ENCODE results near the gene CMYA5.

DNA sequence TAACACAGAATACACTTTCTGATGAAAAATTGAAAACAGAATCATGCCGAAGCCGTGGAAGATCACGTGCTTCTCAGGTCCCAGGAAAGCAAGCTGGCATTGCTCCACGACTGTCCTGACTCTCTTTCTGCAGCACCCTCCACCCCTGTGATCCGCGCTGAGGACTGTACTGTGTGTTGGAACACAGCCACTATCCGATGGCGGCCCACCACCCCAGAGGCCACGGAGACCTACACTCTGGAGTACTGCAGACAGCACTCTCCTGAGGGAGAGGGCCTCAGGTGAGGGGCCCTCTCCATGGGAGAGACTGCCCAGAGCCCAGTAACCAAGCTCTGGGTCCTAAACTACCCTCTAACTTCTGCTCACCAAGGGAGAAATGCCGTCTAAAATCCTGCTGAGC lies 73.3 kb downstream of the CMYA5 start:
- TF ChIP-seq, protein P1, sequence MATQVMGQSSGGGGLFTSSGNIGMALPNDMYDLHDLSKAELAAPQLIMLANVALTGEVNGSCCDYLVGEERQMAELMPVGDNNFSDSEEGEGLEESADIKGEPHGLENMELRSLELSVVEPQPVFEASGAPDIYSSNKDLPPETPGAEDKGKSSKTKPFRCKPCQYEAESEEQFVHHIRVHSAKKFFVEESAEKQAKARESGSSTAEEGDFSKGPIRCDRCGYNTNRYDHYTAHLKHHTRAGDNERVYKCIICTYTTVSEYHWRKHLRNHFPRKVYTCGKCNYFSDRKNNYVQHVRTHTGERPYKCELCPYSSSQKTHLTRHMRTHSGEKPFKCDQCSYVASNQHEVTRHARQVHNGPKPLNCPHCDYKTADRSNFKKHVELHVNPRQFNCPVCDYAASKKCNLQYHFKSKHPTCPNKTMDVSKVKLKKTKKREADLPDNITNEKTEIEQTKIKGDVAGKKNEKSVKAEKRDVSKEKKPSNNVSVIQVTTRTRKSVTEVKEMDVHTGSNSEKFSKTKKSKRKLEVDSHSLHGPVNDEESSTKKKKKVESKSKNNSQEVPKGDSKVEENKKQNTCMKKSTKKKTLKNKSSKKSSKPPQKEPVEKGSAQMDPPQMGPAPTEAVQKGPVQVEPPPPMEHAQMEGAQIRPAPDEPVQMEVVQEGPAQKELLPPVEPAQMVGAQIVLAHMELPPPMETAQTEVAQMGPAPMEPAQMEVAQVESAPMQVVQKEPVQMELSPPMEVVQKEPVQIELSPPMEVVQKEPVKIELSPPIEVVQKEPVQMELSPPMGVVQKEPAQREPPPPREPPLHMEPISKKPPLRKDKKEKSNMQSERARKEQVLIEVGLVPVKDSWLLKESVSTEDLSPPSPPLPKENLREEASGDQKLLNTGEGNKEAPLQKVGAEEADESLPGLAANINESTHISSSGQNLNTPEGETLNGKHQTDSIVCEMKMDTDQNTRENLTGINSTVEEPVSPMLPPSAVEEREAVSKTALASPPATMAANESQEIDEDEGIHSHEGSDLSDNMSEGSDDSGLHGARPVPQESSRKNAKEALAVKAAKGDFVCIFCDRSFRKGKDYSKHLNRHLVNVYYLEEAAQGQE (IDR thresholded peaks at IDR 0.05; ENCODE audit: low read depth): no peak
- no peak for TF ChIP-seq CEBPB (IDR thresholded peaks at IDR 0.05; ENCODE audit: low read depth)
- no peak for TF ChIP-seq POLR2A (IDR thresholded peaks at IDR 0.05; ENCODE audit: borderline replicate concordance, extremely low read depth, insufficient read depth, insufficient read length)
- TF ChIP-seq CTCF (IDR thresholded peaks at IDR 0.05 in 2 of 3, conservative IDR thresholded peaks at IDR 0.05 in 1 of 3; ENCODE audit: borderline replicate concordance in 1 of 3, insufficient read depth in 1 of 3, low read depth in 2 of 3, low read length in 2 of 3): no peak
- TF ChIP-seq ZFX (IDR thresholded peaks at IDR 0.05): no peak
- no peak for TF ChIP-seq SRF (IDR thresholded peaks at IDR 0.05; ENCODE audit: low read depth)
- no peak for TF ChIP-seq EZH2 (IDR thresholded peaks at IDR 0.05)
- TF ChIP-seq TCF7L2 (IDR thresholded peaks at IDR 0.05; ENCODE audit: borderline replicate concordance, extremely low read depth, insufficient read depth, insufficient read length): no peak
- TF ChIP-seq ZNF274 (IDR thresholded peaks at IDR 0.05; ENCODE audit: low read depth, low read length): no peak
- no peak for TF ChIP-seq YY1 (IDR thresholded peaks at IDR 0.05; ENCODE audit: extremely low read depth, insufficient replicate concordance, low read depth, low read length)
- TF ChIP-seq JUND (IDR thresholded peaks at IDR 0.05): no peak

Data from HCT116 (cell line).